Activated naive CD8-positive, alpha-beta T cell (primary cell): ENCODE results near the gene FBXO15.

ENCODE experiments used
- H3K27ac Mint-ChIP-seq: one replicate; pipeline ENCODE4 v1.8.0; 2021; ENCODE audit warnings: mixed read lengths
- H3K27me3 Mint-ChIP-seq: one replicate; pipeline ENCODE4 v1.8.0; 2021; ENCODE audit warnings: mixed read lengths
- H3K36me3 Mint-ChIP-seq: one replicate; pipeline ENCODE4 v1.8.0; 2021; ENCODE audit warnings: mixed read lengths
- H3K4me1 Mint-ChIP-seq: one replicate; pipeline ENCODE4 v1.8.0; 2021; ENCODE audit warnings: low read depth, mixed read lengths
- H3K4me3 Mint-ChIP-seq: one replicate; pipeline ENCODE4 v1.8.0; 2021; ENCODE audit warnings: mild to moderate bottlenecking, mixed read lengths
- H3K9me3 Mint-ChIP-seq: one replicate; pipeline ENCODE4 v1.8.0; 2021; ENCODE audit warnings: low read depth, mixed read lengths

Gene FBXO15

DNA sequence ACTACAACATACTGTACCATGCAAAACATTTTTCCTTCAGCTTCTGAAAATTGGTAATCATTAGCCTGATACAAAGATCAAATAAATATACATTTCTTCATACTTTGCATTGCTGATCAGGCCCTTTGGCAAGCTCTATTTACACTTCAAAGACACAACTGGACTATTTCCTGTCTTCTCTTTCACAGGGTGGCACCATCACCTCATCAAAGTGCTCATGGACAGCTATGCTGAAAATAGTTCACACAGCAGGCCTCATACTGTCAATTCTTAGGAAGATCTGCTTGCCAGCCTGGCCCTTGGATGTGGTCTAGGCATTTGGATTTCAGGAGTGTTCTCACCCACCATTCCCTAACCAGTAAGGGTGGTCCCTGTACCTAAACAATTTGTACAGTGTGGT lies 33.9 kb downstream of the FBXO15 start:
- Mint-ChIP-seq H3K36me3 (peaks cover 15% of the 10 kb centered on the region), H3K27me3 (no peaks in the 10 kb centered on the region), H3K9me3 (peaks cover 12% of the 10 kb centered on the region), H3K4me1 (peaks cover 5% of the 10 kb centered on the region), H3K27ac (no peak overlapping the region), H3K4me3 (no peak overlapping the region)

DNA sequence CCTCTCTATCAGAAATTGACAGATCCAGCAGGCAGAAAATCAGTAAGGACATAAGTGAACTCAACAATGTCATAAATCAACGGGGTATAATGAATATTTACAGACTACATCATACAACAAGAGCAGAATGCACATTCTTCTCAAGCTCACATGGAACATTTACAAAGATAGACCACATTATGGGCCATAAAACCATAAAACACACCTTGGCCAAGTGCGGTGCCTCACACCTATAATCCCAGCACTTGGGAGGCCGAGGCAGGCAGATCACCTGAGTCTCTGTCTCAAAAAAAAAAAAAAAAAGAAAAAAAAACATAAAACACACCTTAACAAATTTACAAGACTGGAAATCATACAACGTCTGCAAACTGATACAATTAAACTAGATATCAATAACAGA lies 36.7 kb downstream of the FBXO15 start:
- peaks cover 18% of the 10 kb centered on the region for H3K36me3 Mint-ChIP-seq
- no peaks in the 10 kb centered on the region for H3K27me3 Mint-ChIP-seq
- no peak overlapping the region for H3K4me3 Mint-ChIP-seq
- no peak overlapping the region for H3K27ac Mint-ChIP-seq
- peaks cover 14% of the 10 kb centered on the region for H3K4me1 Mint-ChIP-seq
- H3K9me3 Mint-ChIP-seq: peaks cover 16% of the 10 kb centered on the region

DNA sequence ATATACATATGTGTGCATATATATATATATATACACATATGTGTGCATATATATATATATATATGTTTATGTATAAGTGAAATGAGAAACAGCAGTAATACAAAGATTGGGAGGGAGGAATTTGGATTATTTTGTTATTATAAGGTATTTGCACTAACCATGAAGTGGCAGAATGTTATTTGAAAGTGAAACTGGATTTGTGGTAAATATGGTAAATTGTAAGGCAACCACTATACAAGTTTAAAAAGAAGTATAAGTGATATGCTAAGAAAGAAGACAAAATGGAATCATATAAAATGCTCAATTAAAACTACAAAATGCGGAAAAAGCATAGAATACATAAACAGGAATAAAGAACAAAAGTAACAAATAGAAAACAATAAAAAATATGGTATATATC lies 37.5 kb downstream of the FBXO15 start:
- H3K27ac Mint-ChIP-seq: no peak overlapping the region
- peaks cover 16% of the 10 kb centered on the region for H3K9me3 Mint-ChIP-seq
- peaks cover 14% of the 10 kb centered on the region for H3K4me1 Mint-ChIP-seq
- peaks cover 18% of the 10 kb centered on the region for H3K36me3 Mint-ChIP-seq
- no peak overlapping the region for H3K4me3 Mint-ChIP-seq
- no peaks in the 10 kb centered on the region for H3K27me3 Mint-ChIP-seq

DNA sequence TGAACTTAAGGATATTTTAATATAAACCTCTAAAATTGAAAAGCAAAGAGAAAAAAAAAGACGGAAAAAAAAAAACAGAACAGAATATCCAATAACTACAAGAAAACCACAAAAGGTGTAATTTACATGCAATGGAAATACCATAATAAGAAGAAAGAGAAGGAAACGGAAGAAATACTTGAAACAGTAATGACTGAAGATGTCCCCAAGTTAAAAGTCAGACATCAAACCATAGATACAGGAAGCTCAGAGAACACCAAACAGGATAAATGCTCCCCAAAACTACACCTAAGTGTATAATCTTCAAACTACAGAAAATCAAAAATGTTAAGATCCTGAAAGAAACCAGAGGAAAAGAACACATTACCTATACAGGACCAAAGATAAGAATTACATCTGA lies 39.2 kb downstream of the FBXO15 start:
- Mint-ChIP-seq H3K9me3 (peaks cover 16% of the 10 kb centered on the region), H3K27me3 (no peaks in the 10 kb centered on the region), H3K36me3 (peaks cover 22% of the 10 kb centered on the region), H3K27ac (no peak overlapping the region), H3K4me3 (no peak overlapping the region), H3K4me1 (peaks cover 11% of the 10 kb centered on the region)

DNA sequence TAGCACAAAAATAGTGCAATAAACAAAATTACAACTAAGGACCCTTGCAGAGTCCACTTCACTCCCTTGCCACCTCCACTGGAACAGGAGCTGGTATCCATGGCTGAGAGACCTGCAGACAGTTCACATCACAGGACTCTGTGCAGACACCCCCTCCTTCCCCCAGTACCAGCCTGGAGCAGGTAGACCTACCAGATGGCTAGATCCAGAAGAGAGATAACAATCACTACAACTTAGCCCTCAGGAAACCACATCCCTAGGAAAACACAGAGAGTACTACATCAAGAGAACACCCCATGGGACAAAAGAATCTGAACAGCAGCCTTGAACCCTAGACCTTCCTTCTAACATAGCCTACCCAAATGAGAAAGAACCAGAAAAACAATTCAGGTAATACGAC lies 49.8 kb downstream of the FBXO15 start:
- H3K27me3 Mint-ChIP-seq: peaks cover 1% of the 10 kb centered on the region
- peaks cover 22% of the 10 kb centered on the region for H3K36me3 Mint-ChIP-seq
- no peak overlapping the region for H3K27ac Mint-ChIP-seq
- no peak overlapping the region for H3K4me3 Mint-ChIP-seq
- no peaks in the 10 kb centered on the region for H3K4me1 Mint-ChIP-seq
- H3K9me3 Mint-ChIP-seq: peaks cover 6% of the 10 kb centered on the region

DNA sequence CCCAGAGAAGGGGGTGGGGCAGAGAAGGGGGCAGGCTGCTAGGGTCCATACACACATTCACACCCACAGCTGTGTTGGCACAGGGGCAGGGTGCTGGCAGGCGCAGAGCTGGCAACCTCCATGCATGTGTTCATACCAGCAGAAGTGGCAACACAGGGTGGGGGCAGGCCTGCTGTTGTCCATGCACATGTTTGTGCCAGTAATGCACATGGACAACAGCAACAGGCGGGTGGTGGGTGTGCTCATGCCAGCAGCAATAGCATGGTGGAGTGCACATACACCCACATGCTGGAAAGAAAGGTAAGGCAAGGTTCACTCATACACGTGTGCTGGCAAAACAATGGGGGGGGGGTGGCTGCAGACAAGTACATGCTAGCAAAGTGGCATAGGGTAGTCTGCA lies 54.7 kb downstream of the FBXO15 start:
- Mint-ChIP-seq H3K27ac (no peak overlapping the region), H3K36me3 (peaks cover 11% of the 10 kb centered on the region), H3K4me1 (no peaks in the 10 kb centered on the region), H3K4me3 (no peak overlapping the region), H3K9me3 (peaks cover 3% of the 10 kb centered on the region), H3K27me3 (peaks cover 5% of the 10 kb centered on the region)

DNA sequence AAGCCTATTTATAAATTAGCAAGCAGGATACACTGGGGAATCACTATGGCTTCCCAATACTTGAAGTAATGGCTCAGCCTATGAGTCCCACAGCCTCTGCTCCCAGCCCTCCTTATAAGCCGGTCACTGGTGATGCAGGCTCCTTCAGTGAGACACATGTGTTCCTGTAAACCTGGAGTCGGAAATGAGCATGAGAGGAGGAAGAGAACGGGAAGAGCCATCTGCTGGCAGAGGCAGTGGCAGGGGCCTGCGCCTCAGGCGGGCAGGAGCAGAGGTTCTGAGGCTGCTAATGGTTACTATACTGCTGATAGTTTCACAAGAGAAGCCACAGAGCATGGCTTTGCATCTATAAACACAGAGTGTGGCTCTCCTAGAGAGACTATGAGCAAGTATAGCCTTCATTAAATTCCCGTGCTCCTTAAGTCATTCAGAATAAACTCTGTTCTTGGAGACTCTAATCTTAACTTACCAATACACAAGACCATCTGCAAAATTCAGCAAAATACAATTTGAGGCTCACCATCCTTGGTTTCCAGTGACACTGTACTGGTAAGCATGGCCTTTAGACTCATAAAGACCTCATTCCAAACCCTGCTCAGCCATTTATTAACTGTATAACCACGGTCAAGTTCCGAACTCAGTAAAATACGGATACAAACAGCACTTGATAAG lies 63.3 kb downstream of the FBXO15 start:
- Mint-ChIP-seq H3K4me3 (no peak overlapping the region), H3K36me3 (no peaks in the 10 kb centered on the region), H3K27me3 (no peaks in the 10 kb centered on the region), H3K9me3 (peaks cover 3% of the 10 kb centered on the region), H3K27ac (peak overlapping the region; percentile 22), H3K4me1 (peaks cover 22% of the 10 kb centered on the region)

DNA sequence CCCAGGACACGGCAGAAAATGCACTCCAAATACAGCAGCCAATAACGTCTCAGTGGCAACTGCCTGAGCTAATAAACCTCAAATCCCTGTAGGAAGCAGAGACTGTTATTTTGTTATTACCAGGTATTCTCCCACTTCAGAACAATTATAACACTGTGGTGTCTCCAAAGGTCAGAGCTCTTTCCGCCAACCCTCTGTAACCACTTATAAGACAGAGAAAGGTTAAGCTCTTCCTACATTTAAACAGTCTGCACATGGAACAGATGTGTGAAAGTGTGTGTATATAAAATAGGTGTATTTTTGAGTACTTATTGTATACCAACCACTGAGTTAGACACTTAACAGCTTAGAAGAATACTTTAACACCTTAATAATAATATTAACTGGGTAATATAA lies 64.1 kb downstream of the FBXO15 start:
- Mint-ChIP-seq H3K4me3 (peak overlapping the region; percentile 85), H3K36me3 (no peaks in the 10 kb centered on the region), H3K27me3 (no peaks in the 10 kb centered on the region), H3K27ac (peak overlapping the region; percentile 100), H3K4me1 (peaks cover 22% of the 10 kb centered on the region), H3K9me3 (no peaks in the 10 kb centered on the region)

DNA sequence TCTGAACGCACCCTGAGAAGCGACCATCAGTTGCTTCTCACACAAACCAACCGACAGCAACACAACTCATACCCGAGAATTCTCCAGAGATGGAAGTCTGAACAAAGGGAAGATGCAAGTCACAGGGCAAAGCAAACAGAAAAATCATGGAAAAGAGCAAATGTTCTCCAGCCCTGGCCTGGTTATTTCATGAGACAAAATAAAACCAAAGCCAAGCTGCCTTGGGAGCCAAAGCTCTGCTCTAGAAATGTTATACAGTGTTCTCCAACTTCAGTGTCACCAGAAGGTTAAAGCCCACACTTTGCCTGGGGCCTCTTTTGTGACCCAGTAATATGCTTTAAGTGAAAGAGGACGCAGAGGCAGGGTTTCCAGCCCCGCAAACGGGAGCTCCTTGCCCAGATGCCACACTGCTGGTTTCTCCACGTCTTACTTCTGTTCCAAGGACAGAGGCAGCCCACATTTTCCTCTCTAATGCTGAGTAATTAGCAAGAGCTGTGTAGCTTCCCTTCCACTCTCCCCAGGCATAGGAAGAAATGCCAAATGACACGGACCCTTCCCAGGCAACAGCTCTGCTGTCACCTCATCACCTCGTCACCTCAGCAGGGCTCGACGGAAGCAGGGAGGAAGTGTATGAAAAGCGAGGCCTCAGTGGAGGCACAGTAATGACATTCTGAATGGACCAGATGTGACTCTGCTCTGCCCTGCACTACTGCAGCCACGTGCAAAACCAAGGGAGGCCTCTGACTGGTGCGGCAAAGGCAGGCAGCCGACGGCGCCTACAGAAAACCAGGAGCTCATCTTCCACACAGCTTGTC lies 64.7 kb downstream of the FBXO15 start:
- H3K27ac Mint-ChIP-seq: peak overlapping the region; percentile 100
- peaks cover 22% of the 10 kb centered on the region for H3K4me1 Mint-ChIP-seq
- no peaks in the 10 kb centered on the region for H3K36me3 Mint-ChIP-seq
- H3K9me3 Mint-ChIP-seq: no peaks in the 10 kb centered on the region
- no peaks in the 10 kb centered on the region for H3K27me3 Mint-ChIP-seq
- H3K4me3 Mint-ChIP-seq: peak overlapping the region; percentile 85

DNA sequence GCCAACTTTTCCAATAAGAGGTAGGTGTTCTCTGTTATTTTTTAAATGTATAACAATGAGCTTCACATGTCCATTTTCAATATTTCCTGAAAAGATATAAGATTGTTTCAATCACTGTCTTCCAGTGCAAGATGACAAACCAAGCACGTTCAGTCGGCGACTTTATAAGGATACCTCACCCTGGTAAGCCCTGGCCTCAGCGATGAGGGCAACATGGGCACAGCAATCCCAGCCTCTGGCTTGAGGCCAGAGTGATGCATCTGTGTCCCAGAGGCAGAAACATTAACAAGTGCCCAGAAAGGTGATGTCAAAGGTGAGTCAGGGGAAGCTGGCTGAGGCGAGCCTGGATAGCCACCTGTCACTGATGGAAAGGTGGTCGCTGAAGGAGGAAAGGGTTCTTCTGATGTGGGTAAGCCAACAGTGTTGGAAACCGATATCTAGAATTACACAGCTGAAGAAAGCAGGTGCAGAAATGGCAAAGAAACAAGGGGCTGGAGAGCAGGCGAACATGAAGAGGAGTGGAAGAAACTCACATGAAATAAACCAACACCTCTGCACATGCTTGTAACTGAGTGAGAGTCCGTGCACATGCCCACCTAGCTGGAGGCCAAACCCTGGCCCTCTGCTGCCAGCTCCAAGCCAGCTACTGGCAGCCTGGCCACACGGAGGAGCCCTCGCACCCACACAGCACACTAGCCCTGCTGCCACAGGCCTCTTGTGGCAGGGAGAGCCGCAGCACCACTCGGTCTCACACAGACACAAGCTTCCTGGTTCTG lies 65.5 kb downstream of the FBXO15 start:
- H3K9me3 Mint-ChIP-seq: no peaks in the 10 kb centered on the region
- H3K4me3 Mint-ChIP-seq: peak overlapping the region; percentile 85
- peaks cover 22% of the 10 kb centered on the region for H3K4me1 Mint-ChIP-seq
- peak overlapping the region; percentile 100 for H3K27ac Mint-ChIP-seq
- H3K27me3 Mint-ChIP-seq: no peaks in the 10 kb centered on the region
- H3K36me3 Mint-ChIP-seq: no peaks in the 10 kb centered on the region

DNA sequence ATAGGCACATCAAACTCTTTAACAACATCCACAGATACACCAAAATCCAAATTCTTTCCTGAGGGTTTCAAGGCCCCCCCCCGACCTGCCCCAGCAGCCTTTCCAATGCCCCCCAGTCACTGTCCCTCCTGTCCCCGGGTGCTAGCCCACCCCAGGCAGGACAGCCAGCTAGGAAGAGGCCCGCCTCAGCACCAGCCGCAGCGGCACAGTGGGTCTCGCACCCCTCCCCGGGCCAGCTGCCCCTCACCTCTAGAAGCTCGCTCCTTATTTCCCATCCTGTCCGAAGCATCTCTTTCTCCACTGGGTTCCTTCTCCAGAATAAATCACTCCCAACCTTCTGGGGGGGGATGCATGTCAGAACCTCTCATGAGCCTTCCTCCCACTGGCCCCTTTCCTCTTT lies 69.4 kb downstream of the FBXO15 start:
- H3K9me3 Mint-ChIP-seq: no peaks in the 10 kb centered on the region
- H3K36me3 Mint-ChIP-seq: no peaks in the 10 kb centered on the region
- no peaks in the 10 kb centered on the region for H3K27me3 Mint-ChIP-seq
- peaks cover 14% of the 10 kb centered on the region for H3K4me1 Mint-ChIP-seq
- H3K27ac Mint-ChIP-seq: no peak overlapping the region
- no peak overlapping the region for H3K4me3 Mint-ChIP-seq

DNA sequence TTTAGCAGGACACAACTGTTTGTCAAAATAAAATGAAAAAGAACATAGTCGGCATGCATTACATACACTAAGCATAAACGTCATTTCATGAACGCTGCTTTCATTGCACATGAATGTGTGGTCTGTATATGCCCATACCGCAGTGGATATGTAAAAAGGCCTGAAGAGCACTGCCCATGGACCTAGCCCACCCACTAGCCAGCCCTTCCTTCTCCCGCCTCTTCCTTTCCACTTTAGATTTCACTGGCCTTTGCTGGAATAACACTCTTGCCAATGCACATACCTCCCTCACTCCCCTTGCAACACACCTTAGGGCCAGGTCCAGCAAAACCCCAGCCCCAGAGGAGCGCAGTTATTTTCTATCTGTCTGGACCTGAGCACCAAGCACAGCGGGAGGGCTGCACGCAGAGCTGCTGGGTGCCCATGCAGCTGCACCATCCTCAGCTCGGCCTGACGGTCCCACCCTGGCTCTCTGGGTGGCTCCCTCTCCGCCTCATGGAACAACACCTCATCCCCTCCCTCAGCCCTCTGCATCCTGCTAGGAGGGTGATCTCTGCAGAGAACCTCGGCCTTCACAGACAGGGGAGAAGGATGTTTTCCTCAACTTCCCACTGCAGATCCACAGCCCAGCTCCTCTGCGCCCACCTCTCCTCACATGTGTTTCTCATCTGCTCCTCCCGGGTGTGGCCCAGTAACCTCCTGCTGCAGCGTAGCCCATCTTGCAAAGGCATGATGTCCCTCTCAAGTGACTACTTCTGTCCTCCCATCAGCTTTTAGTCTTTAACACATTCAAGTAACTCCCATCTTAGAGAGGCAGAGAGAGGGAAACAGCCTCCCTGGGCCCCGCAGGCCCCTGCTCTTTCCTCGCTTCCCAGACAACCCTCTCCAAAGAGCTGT lies 72.7 kb downstream of the FBXO15 start:
- Mint-ChIP-seq H3K4me3 (no peak overlapping the region), H3K4me1 (no peaks in the 10 kb centered on the region), H3K36me3 (no peaks in the 10 kb centered on the region), H3K9me3 (no peaks in the 10 kb centered on the region), H3K27ac (no peak overlapping the region), H3K27me3 (no peaks in the 10 kb centered on the region)

DNA sequence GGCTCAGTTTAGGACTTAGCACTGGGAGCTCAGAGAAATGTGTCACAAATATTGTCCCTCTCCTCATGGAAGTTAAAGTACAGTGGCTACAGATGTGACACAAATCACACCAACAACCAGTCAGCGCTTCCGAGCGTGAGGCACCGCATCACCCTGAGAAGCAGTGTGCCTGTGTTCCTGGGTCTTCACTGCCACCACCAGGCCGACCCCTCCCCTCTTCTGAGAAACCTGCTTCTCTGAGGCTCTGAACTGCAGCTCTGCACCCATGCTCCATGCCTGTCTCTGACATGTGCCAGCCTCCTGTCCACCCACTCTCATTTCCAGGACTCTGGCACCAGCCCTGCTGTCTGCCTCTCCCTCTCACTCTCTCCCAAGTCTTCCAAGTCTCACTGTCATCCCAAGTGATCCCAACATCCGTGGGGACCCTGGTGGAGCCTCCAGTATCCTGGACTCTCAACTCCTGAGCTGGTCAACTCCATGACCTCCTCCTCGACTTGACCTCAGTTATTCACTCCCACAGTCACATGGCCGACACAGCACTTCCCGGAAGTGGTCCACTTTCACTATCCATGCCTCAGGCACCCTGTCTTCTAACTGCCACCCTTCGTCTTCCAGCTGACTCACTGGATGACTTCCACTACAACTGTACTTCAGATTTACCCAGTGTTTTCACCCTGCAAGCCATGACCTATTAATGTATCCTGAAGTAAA lies 73.5 kb downstream of the FBXO15 start:
- Mint-ChIP-seq H3K27me3 (no peaks in the 10 kb centered on the region), H3K27ac (no peak overlapping the region), H3K36me3 (no peaks in the 10 kb centered on the region), H3K4me1 (no peaks in the 10 kb centered on the region), H3K4me3 (no peak overlapping the region), H3K9me3 (no peaks in the 10 kb centered on the region)
